HG02938 (cell line): ENCODE results near the gene TNRC6B.
"Not testable (repeated sequence)": the region's sequence is repeated elsewhere in the genome, so short reads cannot be mapped to it uniquely, and the experiment has no call there.

ENCODE experiments used
- ATAC-seq: cut with Tn5 transposase; IDR thresholded peaks from one replicate; pipeline ENCODE4 v1.9.1; 2021; ENCODE audit warnings: mild to moderate bottlenecking, moderate library complexity; ENCODE audit not compliant: unreplicated experiment

The TNRC6B gene

GRCh38 chr22:40210818-40211217, 33.1 kb downstream of the TNRC6B start:
- ATAC-seq: no peak

- no peak for ATAC-seq
Observed at GRCh38 chr22:40211476-40212054, 33.8 kb downstream of the TNRC6B start.

- ATAC-seq: no peak
Observed at GRCh38 chr22:40212121-40212520, 34.4 kb downstream of the TNRC6B start.

- no peak for ATAC-seq
Observed at GRCh38 chr22:40213478-40213877, 35.8 kb downstream of the TNRC6B start.

GRCh38 chr22:40215266-40215665, 37.5 kb downstream of the TNRC6B start:
- no peak for ATAC-seq

- no peak for ATAC-seq
Observed at GRCh38 chr22:40216041-40216756, 38.5 kb downstream of the TNRC6B start.

GRCh38 chr22:40218152-40218551, 40.4 kb downstream of the TNRC6B start:
- no peak for ATAC-seq

GRCh38 chr22:40218723-40219294, 41.1 kb downstream of the TNRC6B start:
- ATAC-seq: no peak

GRCh38 chr22:40220316-40221054, 42.8 kb downstream of the TNRC6B start:
- no peak for ATAC-seq

GRCh38 chr22:40221055-40221414, 43.3 kb downstream of the TNRC6B start:
- ATAC-seq: no peak

GRCh38 chr22:40222979-40223378, 45.3 kb downstream of the TNRC6B start:
- not testable (repeated sequence) for ATAC-seq

- no peak for ATAC-seq
Observed at GRCh38 chr22:40224702-40225101, 47.0 kb downstream of the TNRC6B start.

- no peak for ATAC-seq
Observed at GRCh38 chr22:40226620-40227019, 48.9 kb downstream of the TNRC6B start.

GRCh38 chr22:40231618-40232313, 54.0 kb downstream of the TNRC6B start:
- no peak for ATAC-seq

GRCh38 chr22:40232624-40233023, 54.9 kb downstream of the TNRC6B start:
- no peak for ATAC-seq

- ATAC-seq: no peak
Observed at GRCh38 chr22:40233886-40234285, 56.2 kb downstream of the TNRC6B start.

GRCh38 chr22:40234658-40235057, 56.9 kb downstream of the TNRC6B start:
- no peak for ATAC-seq

GRCh38 chr22:40235308-40235707, 57.6 kb downstream of the TNRC6B start:
- ATAC-seq: no peak

GRCh38 chr22:40236131-40236665, 58.5 kb downstream of the TNRC6B start:
- ATAC-seq: no peak

GRCh38 chr22:40237241-40237640, 59.5 kb downstream of the TNRC6B start:
- no peak for ATAC-seq
